GM19395 (cell line): ENCODE results near the gene IL17RD.

Experiments
- ATAC-seq: cut with Tn5 transposase; IDR thresholded peaks from one replicate; pipeline ENCODE4 v1.9.1; 2021; ENCODE audit warnings: mild to moderate bottlenecking, moderate library complexity; ENCODE audit not compliant: unreplicated experiment

IL17RD gene

GRCh38 chr3:57069503-57069902 lies 95.7 kb downstream of the IL17RD start:
- no peak for ATAC-seq

- ATAC-seq: peak; percentile 99
These were observed 96.6 kb downstream of the IL17RD start for GRCh38 chr3:57068437-57069089.

- ATAC-seq: no peak
These were observed 98.7 kb downstream of the IL17RD start for GRCh38 chr3:57066471-57066870.

- ATAC-seq: no peak
These were observed 99.6 kb downstream of the IL17RD start for GRCh38 chr3:57065588-57065987.

GRCh38 chr3:57064572-57064971 lies 100.6 kb downstream of the IL17RD start:
- no peak for ATAC-seq

GRCh38 chr3:57064001-57064400 lies 101.2 kb downstream of the IL17RD start:
- ATAC-seq: no peak

- ATAC-seq: no peak
These were observed 102.1 kb downstream of the IL17RD start for GRCh38 chr3:57063032-57063431.

- no peak for ATAC-seq
These were observed 103.0 kb downstream of the IL17RD start for GRCh38 chr3:57062101-57062631.

- ATAC-seq: no peak
These were observed 103.6 kb downstream of the IL17RD start for GRCh38 chr3:57061556-57061955.

- ATAC-seq: no peak
These were observed 104.9 kb downstream of the IL17RD start, which contains the start of gene SPATA12 for GRCh38 chr3:57060089-57060821. TSS of gene SPATA12 (plus strand) at chr3:57060664. CDS start at chr3:57073695, 13,031 bp downstream.

- no peak for ATAC-seq
These were observed 105.7 kb downstream of the IL17RD start for GRCh38 chr3:57059411-57059810.

GRCh38 chr3:57057351-57057750 lies 107.8 kb downstream of the IL17RD start:
- no peak for ATAC-seq

GRCh38 chr3:57053122-57053521 lies 112.0 kb downstream of the IL17RD start:
- ATAC-seq: no peak

GRCh38 chr3:57052662-57053061 lies 112.5 kb downstream of the IL17RD start:
- no peak for ATAC-seq

GRCh38 chr3:57048728-57049127 lies 116.4 kb downstream of the IL17RD start:
- ATAC-seq: no peak

- no peak for ATAC-seq
These were observed 117.0 kb downstream of the IL17RD start for GRCh38 chr3:57048052-57048671.

GRCh38 chr3:57046101-57046765 lies 118.9 kb downstream of the IL17RD start:
- no peak for ATAC-seq

GRCh38 chr3:57043518-57043917 lies 121.6 kb downstream of the IL17RD start:
- ATAC-seq: no peak

- ATAC-seq: no peak
These were observed 123.5 kb downstream of the IL17RD start for GRCh38 chr3:57041674-57042073.
